Loucy (cell line): Measurements from ENCODE around the gene ERCC4.
"Not testable (repeated sequence)": the region's sequence is repeated elsewhere in the genome, so short reads cannot be mapped to it uniquely, and the experiment has no call there.

Experiments
- H2AFZ ChIP-seq: fragments of 200-600 bp; sonication (generic); 2 replicates; pipeline ENCODE4 v1.6.0; 2016; ENCODE audit warnings: antibody characterized with exemption, mild to moderate bottlenecking, low read length, moderate library complexity
- H3F3A ChIP-seq: fragments of 200-600 bp; 2 replicates; pipeline ENCODE4 v1.6.0; 2016; ENCODE audit warnings: antibody characterized with exemption, low read depth, mild to moderate bottlenecking
- H3K27me3 ChIP-seq: fragments of 200-600 bp; sonication (generic); 2 replicates; pipeline ENCODE4 v1.6.1; 2014; ENCODE audit warnings: low read length, mild to moderate bottlenecking; ENCODE audit not compliant: insufficient read depth, poor library complexity, severe bottlenecking
- H3K36me3 ChIP-seq: fragments of 200-600 bp; sonication (generic); 2 replicates; pipeline ENCODE4 v1.6.1; 2016; ENCODE audit warnings: low read length; ENCODE audit not compliant: insufficient read depth
- H3K4me1 ChIP-seq: fragments of 200-600 bp; sonication (generic); 2 replicates; pipeline ENCODE4 v1.5.1; 2014; ENCODE audit warnings: low read length, mild to moderate bottlenecking; ENCODE audit not compliant: insufficient read depth, poor library complexity, severe bottlenecking
- H3K4me2 ChIP-seq: fragments of 200-600 bp; sonication (generic); 2 replicates; pipeline ENCODE4 v1.6.0; 2014; ENCODE audit warnings: antibody characterized with exemption, low read length, low read depth, mild to moderate bottlenecking; ENCODE audit not compliant: poor library complexity, severe bottlenecking
- H3K4me3 ChIP-seq: fragments of 200-600 bp; sonication (generic); 2 replicates; pipeline ENCODE4 v1.5.1; 2014; ENCODE audit warnings: low read length, mild to moderate bottlenecking, mixed read lengths; ENCODE audit not compliant: poor library complexity, severe bottlenecking
- H3K79me2 ChIP-seq: fragments of 200-600 bp; sonication (generic); 2 replicates; pipeline ENCODE4 v1.6.1; 2014; ENCODE audit warnings: low read length; ENCODE audit not compliant: insufficient read depth
- H3K9ac ChIP-seq: fragments of 200-600 bp; sonication (generic); 2 replicates; pipeline ENCODE4 v1.6.0; 2014; ENCODE audit warnings: mild to moderate bottlenecking, low read depth, low read length, moderate library complexity; ENCODE audit not compliant: poor library complexity, severe bottlenecking
- H3K9me2 ChIP-seq: fragments of 200-600 bp; sonication (generic); replicated peaks from 2 replicates; pipeline ENCODE4 v1.6.1; 2016; ENCODE audit warnings: low read depth, low read length, mixed read lengths
- H3K9me3 ChIP-seq: fragments of 200-600 bp; sonication (generic); 2 replicates; pipeline ENCODE4 v1.6.1; 2014; ENCODE audit warnings: mild to moderate bottlenecking, antibody characterized with exemption, low read length, low read depth; ENCODE audit not compliant: insufficient read depth
- H4K20me1 ChIP-seq: fragments of 200-600 bp; sonication (generic); 2 replicates; pipeline ENCODE4 v1.6.0; 2014; ENCODE audit warnings: antibody characterized with exemption, low read length, mild to moderate bottlenecking; ENCODE audit not compliant: insufficient read depth, poor library complexity, severe bottlenecking
- EZH2phosphoT487 ChIP-seq: fragments of 200-600 bp; IDR thresholded peaks from 2 replicates; pipeline ENCODE4 v1.6.1; 2018; ENCODE audit warnings: antibody characterized with exemption, mild to moderate bottlenecking, moderate library complexity, borderline replicate concordance
- TF ChIP-seq, protein P1 (sequence below): fragments of 200-600 bp; sonication (generic); conservative IDR thresholded peaks from 2 replicates; pipeline ENCODE4 v1.5.1; 2014; ENCODE audit warnings: mild to moderate bottlenecking, antibody characterized with exemption, low read length

Gene ERCC4

DNA sequence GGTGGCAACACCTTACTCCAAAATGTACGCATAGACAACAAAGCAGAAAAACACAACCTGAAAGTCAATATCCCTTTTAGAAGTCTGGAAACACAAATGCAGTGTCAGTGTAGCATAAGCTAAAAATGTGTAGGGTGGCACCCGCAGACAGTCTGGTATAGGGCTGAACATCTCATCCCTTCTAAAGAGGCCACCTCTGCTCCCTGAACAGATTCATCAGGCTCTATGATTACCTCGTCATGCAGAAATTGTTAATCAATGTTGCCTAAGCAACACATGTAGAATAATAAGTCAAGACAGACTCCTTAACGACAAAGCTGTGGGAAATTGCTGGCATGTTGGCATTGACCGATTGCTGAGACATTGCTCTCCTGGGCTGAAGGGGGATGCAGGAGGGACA is 33.3 kb upstream of the ERCC4 start:
- no peaks in the 10 kb centered on the region for H3K27me3 ChIP-seq

DNA sequence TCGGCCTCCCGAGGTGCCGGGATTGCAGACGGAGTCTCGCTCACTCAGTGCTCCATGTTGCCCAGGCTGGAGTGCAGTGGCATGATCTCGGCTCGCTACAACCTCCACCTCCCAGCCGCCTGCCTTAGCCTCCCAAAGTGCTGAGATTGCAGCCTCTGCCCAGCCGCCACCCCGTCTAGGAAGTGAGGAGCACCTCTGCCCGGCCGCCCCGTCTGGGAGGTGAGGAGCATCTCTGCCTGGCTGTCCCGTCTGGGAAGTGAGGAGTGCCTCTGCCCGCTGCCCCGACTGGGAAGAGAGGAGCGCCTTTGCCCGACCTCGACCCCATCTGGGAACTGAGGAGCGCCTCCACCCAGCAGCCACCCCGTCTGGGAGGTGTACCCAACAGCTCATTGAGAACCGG is 30.6 kb upstream of the ERCC4 start:
- H3K9ac ChIP-seq, H3K36me3 ChIP-seq, H3F3A ChIP-seq, H3K4me1 ChIP-seq, H2AFZ ChIP-seq, H3K9me2 ChIP-seq, H3K79me2 ChIP-seq, H3K27me3 ChIP-seq, H3K4me2 ChIP-seq, H3K9me3 ChIP-seq, H4K20me1 ChIP-seq, H3K4me3 ChIP-seq: not testable (repeated sequence)

More for the DNA sequence above, 33.3 kb upstream of the ERCC4 start:
- Histone ChIP-seq H3K79me2 (no peaks in the 10 kb centered on the region), H3F3A (no peaks in the 10 kb centered on the region), H4K20me1 (no peaks in the 10 kb centered on the region), H3K9me3 (no peaks in the 10 kb centered on the region), H3K9me2 (no peaks in the 10 kb centered on the region), H3K4me2 (no peak overlapping the region), H3K4me3 (no peak overlapping the region), H3K9ac (no peak overlapping the region), H3K36me3 (no peaks in the 10 kb centered on the region), H2AFZ (no peak overlapping the region), H3K4me1 (no peaks in the 10 kb centered on the region)
- no peak for TF ChIP-seq EZH2phosphoT487

DNA sequence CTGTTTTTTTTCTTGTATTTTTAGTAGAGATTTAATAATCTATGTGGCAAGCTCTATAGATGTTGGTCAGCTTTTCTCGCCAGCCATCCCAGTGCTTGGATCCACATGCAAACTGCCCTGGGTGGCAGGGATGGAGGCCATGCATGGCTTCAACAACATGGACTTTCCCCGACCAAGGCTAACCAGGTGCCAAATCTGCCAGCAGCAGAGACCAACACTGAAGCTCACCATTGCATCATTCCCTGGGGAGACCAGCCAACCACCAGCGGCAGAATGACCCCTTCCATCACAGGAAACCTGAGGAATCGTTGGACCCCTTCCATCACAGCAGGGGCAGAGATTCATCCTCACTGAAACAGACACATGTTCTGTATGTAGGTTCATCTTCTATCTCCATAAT is 27.7 kb upstream of the ERCC4 start:
- no peaks in the 10 kb centered on the region for H3F3A ChIP-seq
- H3K4me3 ChIP-seq: no peak overlapping the region
- H3K27me3 ChIP-seq: no peaks in the 10 kb centered on the region
- no peak overlapping the region for H3K9ac ChIP-seq
- H2AFZ ChIP-seq: no peak overlapping the region
- no peaks in the 10 kb centered on the region for H3K4me1 ChIP-seq
- no peak overlapping the region for H3K4me2 ChIP-seq
- TF ChIP-seq EZH2phosphoT487: no peak
- TF ChIP-seq, protein P1, sequence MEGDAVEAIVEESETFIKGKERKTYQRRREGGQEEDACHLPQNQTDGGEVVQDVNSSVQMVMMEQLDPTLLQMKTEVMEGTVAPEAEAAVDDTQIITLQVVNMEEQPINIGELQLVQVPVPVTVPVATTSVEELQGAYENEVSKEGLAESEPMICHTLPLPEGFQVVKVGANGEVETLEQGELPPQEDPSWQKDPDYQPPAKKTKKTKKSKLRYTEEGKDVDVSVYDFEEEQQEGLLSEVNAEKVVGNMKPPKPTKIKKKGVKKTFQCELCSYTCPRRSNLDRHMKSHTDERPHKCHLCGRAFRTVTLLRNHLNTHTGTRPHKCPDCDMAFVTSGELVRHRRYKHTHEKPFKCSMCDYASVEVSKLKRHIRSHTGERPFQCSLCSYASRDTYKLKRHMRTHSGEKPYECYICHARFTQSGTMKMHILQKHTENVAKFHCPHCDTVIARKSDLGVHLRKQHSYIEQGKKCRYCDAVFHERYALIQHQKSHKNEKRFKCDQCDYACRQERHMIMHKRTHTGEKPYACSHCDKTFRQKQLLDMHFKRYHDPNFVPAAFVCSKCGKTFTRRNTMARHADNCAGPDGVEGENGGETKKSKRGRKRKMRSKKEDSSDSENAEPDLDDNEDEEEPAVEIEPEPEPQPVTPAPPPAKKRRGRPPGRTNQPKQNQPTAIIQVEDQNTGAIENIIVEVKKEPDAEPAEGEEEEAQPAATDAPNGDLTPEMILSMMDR: no peak
- no peaks in the 10 kb centered on the region for H3K9me3 ChIP-seq
- H3K36me3 ChIP-seq: no peaks in the 10 kb centered on the region
- H4K20me1 ChIP-seq: no peaks in the 10 kb centered on the region
- H3K9me2 ChIP-seq: no peaks in the 10 kb centered on the region
- H3K79me2 ChIP-seq: no peaks in the 10 kb centered on the region

DNA sequence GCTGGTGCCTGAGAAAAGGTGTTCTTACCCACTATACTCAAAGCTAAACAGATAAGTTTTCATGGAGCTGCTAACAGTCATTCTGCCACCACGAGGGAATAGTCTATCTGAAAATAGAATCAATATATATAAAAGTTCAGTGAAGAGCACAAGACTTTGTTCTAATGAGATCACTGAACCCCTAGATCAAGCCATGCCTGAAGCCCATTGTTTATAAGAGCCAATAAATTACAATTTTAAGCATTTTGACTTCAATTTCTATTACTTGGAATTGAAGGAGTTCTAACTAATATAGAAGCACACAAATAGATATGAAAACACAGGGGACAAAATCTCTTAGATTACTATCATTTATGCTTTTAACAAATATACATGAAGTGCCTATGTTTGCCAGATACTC is 24.4 kb upstream of the ERCC4 start:
- H3K9ac ChIP-seq: no peak overlapping the region
- no peaks in the 10 kb centered on the region for H3K36me3 ChIP-seq
- no peaks in the 10 kb centered on the region for H3K27me3 ChIP-seq
- H3K4me1 ChIP-seq: no peaks in the 10 kb centered on the region
- H3K9me3 ChIP-seq: no peaks in the 10 kb centered on the region
- no peak overlapping the region for H3K4me3 ChIP-seq
- no peak overlapping the region for H2AFZ ChIP-seq
- H3K4me2 ChIP-seq: no peak overlapping the region
- TF ChIP-seq EZH2phosphoT487: no peak
- TF ChIP-seq, protein P1: no peak
- H3K79me2 ChIP-seq: no peaks in the 10 kb centered on the region
- H3F3A ChIP-seq: no peaks in the 10 kb centered on the region
- H4K20me1 ChIP-seq: no peaks in the 10 kb centered on the region
- no peaks in the 10 kb centered on the region for H3K9me2 ChIP-seq
